IPS-18a (cell line): ENCODE measurements around the gene PHF21A.

Experiments used
- H3K27ac ChIP-seq: one replicate; pipeline ENCODE4 v1.5.1; 2013; ENCODE audit warnings: low read length
- H3K27me3 ChIP-seq: one replicate; pipeline ENCODE4 v1.6.1; 2013; ENCODE audit warnings: mild to moderate bottlenecking, low read length; ENCODE audit not compliant: control insufficient read depth, insufficient read depth
- H3K36me3 ChIP-seq: one replicate; pipeline ENCODE4 v1.6.1; 2013; ENCODE audit warnings: low read depth, low read length; ENCODE audit not compliant: control insufficient read depth
- H3K4me1 ChIP-seq: one replicate; pipeline ENCODE4 v1.6.1; 2013; ENCODE audit warnings: low read depth, low read length; ENCODE audit not compliant: control insufficient read depth
- H3K4me3 ChIP-seq: one replicate; pipeline ENCODE4 v1.5.1; 2013; ENCODE audit warnings: low read length
- H3K9ac ChIP-seq: one replicate; pipeline ENCODE4 v1.6.1; 2013; ENCODE audit warnings: mild to moderate bottlenecking, low read length, moderate library complexity
- H3K9me3 ChIP-seq: one replicate; pipeline ENCODE4 v1.6.1; 2013; ENCODE audit warnings: low read depth, low read length; ENCODE audit not compliant: control insufficient read depth

The PHF21A gene

GRCh38 chr11:45924036-45924915 is 197.0 kb downstream of the PHF21A start:
- Histone ChIP-seq H3K9ac (no peak overlapping the region), H3K4me3 (no peak overlapping the region), H3K36me3 (peaks cover 22% of the 10 kb centered on the region), H3K27me3 (peaks cover 15% of the 10 kb centered on the region), H3K27ac (no peak overlapping the region), H3K9me3 (no peaks in the 10 kb centered on the region), H3K4me1 (peaks cover 18% of the 10 kb centered on the region)

GRCh38 chr11:45922425-45923082 is 198.7 kb downstream of the PHF21A start, which contains the start of gene LARGE2:
Gene LARGE2, plus strand, starts transcription at chr11:45922656. Its CDS starts 227 bp downstream, at chr11:45922883.
- peaks cover 15% of the 10 kb centered on the region for H3K27me3 ChIP-seq
- no peaks in the 10 kb centered on the region for H3K9me3 ChIP-seq
- H3K36me3 ChIP-seq, result peaks cover 9% of the 10 kb centered on the region
- peaks cover 21% of the 10 kb centered on the region for H3K4me1 ChIP-seq
- no peak within 1 kb of the TSS for H3K27ac ChIP-seq
- peak within 1 kb of the TSS; percentile 63 for H3K4me3 ChIP-seq
- H3K9ac ChIP-seq, result peak within 1 kb of the TSS; percentile 58

- Histone ChIP-seq H3K4me1 (peaks cover 26% of the 10 kb centered on the region), H3K27ac (no peak overlapping the region), H3K9ac (peak overlapping the region; percentile 58), H3K9me3 (no peaks in the 10 kb centered on the region), H3K27me3 (peaks cover 15% of the 10 kb centered on the region), H3K36me3 (peaks cover 5% of the 10 kb centered on the region), H3K4me3 (peak overlapping the region; percentile 63)
These were observed 199.5 kb downstream of the PHF21A start for GRCh38 chr11:45921561-45922424.

GRCh38 chr11:45920531-45921477 is 200.4 kb downstream of the PHF21A start:
- Histone ChIP-seq H3K4me3 (peak overlapping the region; percentile 63), H3K4me1 (peaks cover 26% of the 10 kb centered on the region), H3K9ac (peak overlapping the region; percentile 58), H3K36me3 (peaks cover 7% of the 10 kb centered on the region), H3K9me3 (no peaks in the 10 kb centered on the region), H3K27ac (no peak overlapping the region), H3K27me3 (peaks cover 15% of the 10 kb centered on the region)

- no peak overlapping the region for H3K27ac ChIP-seq
- no peak overlapping the region for H3K4me3 ChIP-seq
- H3K9ac ChIP-seq, result no peak overlapping the region
- H3K4me1 ChIP-seq, result peaks cover 26% of the 10 kb centered on the region
- peaks cover 15% of the 10 kb centered on the region for H3K27me3 ChIP-seq
- no peaks in the 10 kb centered on the region for H3K9me3 ChIP-seq
- H3K36me3 ChIP-seq, result peaks cover 12% of the 10 kb centered on the region
These were observed 201.3 kb downstream of the PHF21A start for GRCh38 chr11:45919806-45920530.

- H3K9ac ChIP-seq, result no peak overlapping the region
- no peaks in the 10 kb centered on the region for H3K9me3 ChIP-seq
- H3K36me3 ChIP-seq, result peaks cover 16% of the 10 kb centered on the region
- peak overlapping the region; percentile 96 for H3K4me3 ChIP-seq
- peaks cover 26% of the 10 kb centered on the region for H3K4me1 ChIP-seq
- peaks cover 15% of the 10 kb centered on the region for H3K27me3 ChIP-seq
- H3K27ac ChIP-seq, result no peak overlapping the region
These were observed 202.1 kb downstream of the PHF21A start for GRCh38 chr11:45918962-45919675.

- Histone ChIP-seq H3K27me3 (peaks cover 14% of the 10 kb centered on the region), H3K36me3 (peaks cover 16% of the 10 kb centered on the region), H3K9ac (peak overlapping the region; percentile 71), H3K4me3 (peak overlapping the region; percentile 96), H3K9me3 (no peaks in the 10 kb centered on the region), H3K4me1 (peaks cover 26% of the 10 kb centered on the region), H3K27ac (peak overlapping the region; percentile 20)
These were observed 202.8 kb downstream of the PHF21A start for GRCh38 chr11:45918331-45918941.

- H3K27ac ChIP-seq, result peak within 1 kb of the TSS; percentile 20
- H3K36me3 ChIP-seq, result peaks cover 16% of the 10 kb centered on the region
- H3K4me3 ChIP-seq, result peak within 1 kb of the TSS; percentile 96
- H3K9ac ChIP-seq, result peak within 1 kb of the TSS; percentile 71
- H3K9me3 ChIP-seq, result no peaks in the 10 kb centered on the region
- H3K27me3 ChIP-seq, result peaks cover 10% of the 10 kb centered on the region
- peaks cover 26% of the 10 kb centered on the region for H3K4me1 ChIP-seq
These were observed 203.5 kb downstream of the PHF21A start, which contains the start of gene PEX16 for GRCh38 chr11:45917623-45918330. Gene PEX16, minus strand, starts transcription at chr11:45917877. Its CDS starts 66 bp downstream, at chr11:45917811.

- H3K4me3 ChIP-seq, result peak overlapping the region; percentile 96
- peaks cover 10% of the 10 kb centered on the region for H3K27me3 ChIP-seq
- H3K36me3 ChIP-seq, result peaks cover 16% of the 10 kb centered on the region
- H3K4me1 ChIP-seq, result peaks cover 26% of the 10 kb centered on the region
- H3K9ac ChIP-seq, result peak overlapping the region; percentile 71
- no peaks in the 10 kb centered on the region for H3K9me3 ChIP-seq
- H3K27ac ChIP-seq, result no peak overlapping the region
These were observed 204.0 kb downstream of the PHF21A start for GRCh38 chr11:45917286-45917622.
